CD14-positive monocyte (primary cell): Measurements from ENCODE around the gene CLCF1. TPM values are rescaled to one million over a fixed set of nuclear protein-coding genes. Genes with fewer than 3 reads are reported as not detected.
A peak's percentile ranks its signal among the peaks of the same experiment; 100 is the strongest.

Source experiments
- DNase-seq, 3 donors: peaks; one replicate each; pipeline ENCODE4 v3.0.0-alpha.2; 2011 to 2022
- H2AFZ ChIP-seq: 2 replicates; pipeline ENCODE4 v1.6.0; 2012; ENCODE audit warnings: mild to moderate bottlenecking, low read depth, low read length, inconsistent platforms; ENCODE audit not compliant: insufficient read depth, poor library complexity, severe bottlenecking
- H3K27ac ChIP-seq, 2 donors: 1 replicate in 1 of 2; 2 replicates in 1 of 2; pipeline ENCODE4 v1.5.1; 2012 to 2013; ENCODE audit warnings: low read length in 2 of 2, control low read depth in 1 of 2, inconsistent platforms in 1 of 2, low read depth in 1 of 2, mild to moderate bottlenecking in 1 of 2
- H3K27me3 ChIP-seq, 2 donors: one replicate each; pipeline versions ENCODE4 v1.6.0 to v1.6.1; 2011 to 2013; ENCODE audit warnings: low read length in 2 of 2; ENCODE audit not compliant: control insufficient read depth in 2 of 2, insufficient read depth in 2 of 2
- H3K36me3 ChIP-seq, 2 donors: replicated peaks in 1 of 2; 1 replicate in 1 of 2; 2 replicates in 1 of 2; pipeline versions ENCODE4 v1.5.1 to v1.6.1; 2012 to 2013; ENCODE audit warnings: low read length in 2 of 2, control low read depth in 1 of 2, inconsistent platforms in 1 of 2, mild to moderate bottlenecking in 1 of 2; ENCODE audit not compliant: insufficient read depth in 2 of 2, control insufficient read depth in 1 of 2
- H3K4me1 ChIP-seq, 2 donors: 1 replicate in 1 of 2; 2 replicates in 1 of 2; pipeline versions ENCODE4 v1.5.1 to v1.6.1; 2012 to 2013; ENCODE audit warnings: low read length in 2 of 2, control low read depth in 1 of 2, inconsistent platforms in 1 of 2, mild to moderate bottlenecking in 1 of 2, moderate library complexity in 1 of 2; ENCODE audit not compliant: insufficient read depth in 2 of 2, control insufficient read depth in 1 of 2
- H3K4me2 ChIP-seq: replicated peaks from 2 replicates; pipeline ENCODE3; 2012; ENCODE audit warnings: low read length, moderate library complexity, mild to moderate bottlenecking; ENCODE audit not compliant: poor library complexity, severe bottlenecking; ENCODE audit errors: extremely low read depth
- H3K4me3 ChIP-seq, 3 experiments: fragments of 200-600 bp in 1 of 3; sonication (generic) in 1 of 3; replicated peaks in 1 of 3; 1 replicate in 2 of 3; 2 replicates in 1 of 3; pipeline ENCODE4 v1.5.1; 2011 to 2013; ENCODE audit warnings: low read length in 3 of 3, mild to moderate bottlenecking in 3 of 3, control low read depth in 2 of 3, low read depth in 2 of 3, inconsistent platforms in 1 of 3, moderate library complexity in 1 of 3
- H3K79me2 ChIP-seq: 2 replicates; pipeline ENCODE4 v1.6.0; 2012; ENCODE audit warnings: mild to moderate bottlenecking, control low read depth, inconsistent platforms, low read length, moderate library complexity; ENCODE audit not compliant: insufficient read depth
- H3K9ac ChIP-seq: 2 replicates; pipeline ENCODE4 v1.6.0; 2017; ENCODE audit warnings: low read length, mild to moderate bottlenecking; ENCODE audit not compliant: insufficient read depth, poor library complexity, severe bottlenecking
- H3K9me3 ChIP-seq, 2 donors: replicated peaks in 1 of 2; 1 replicate in 1 of 2; 2 replicates in 1 of 2; pipeline versions ENCODE4 v1.5.1 to v1.6.1; 2012 to 2013; ENCODE audit warnings: low read length in 2 of 2, control low read depth in 1 of 2; ENCODE audit not compliant: control insufficient read depth in 1 of 2, insufficient read depth in 1 of 2
- H4K20me1 ChIP-seq: 2 replicates; pipeline ENCODE4 v1.6.0; 2012; ENCODE audit warnings: mild to moderate bottlenecking, low read length, control low read depth, moderate library complexity; ENCODE audit not compliant: insufficient read depth
- H3K27ac Mint-ChIP-seq, 7 donors: one replicate each; pipeline ENCODE4 v1.8.0; 2020; ENCODE audit warnings: mild to moderate bottlenecking in 7 of 7, mixed read lengths in 7 of 7, moderate library complexity in 6 of 7, inconsistent platforms in 2 of 7
- H3K27me3 Mint-ChIP-seq, 3 donors: one replicate each; pipeline ENCODE4 v1.8.0; 2021 to 2022; ENCODE audit warnings: low read depth in 3 of 3, mild to moderate bottlenecking in 3 of 3, mixed read lengths in 3 of 3, moderate library complexity in 3 of 3, inconsistent platforms in 1 of 3
- H3K36me3 Mint-ChIP-seq, 2 donors: one replicate each; pipeline ENCODE4 v1.8.0; 2020; ENCODE audit warnings: mixed read lengths in 2 of 2, inconsistent platforms in 1 of 2, mild to moderate bottlenecking in 1 of 2
- H3K4me1 Mint-ChIP-seq: one replicate; pipeline ENCODE4 v1.8.0; 2020; ENCODE audit warnings: mild to moderate bottlenecking, mixed read lengths
- H3K4me3 Mint-ChIP-seq, 2 donors: one replicate each; pipeline ENCODE4 v1.8.0; 2020; ENCODE audit warnings: mild to moderate bottlenecking in 2 of 2, mixed read lengths in 2 of 2, moderate library complexity in 1 of 2
- H3K9me3 Mint-ChIP-seq, 7 donors: one replicate each; pipeline ENCODE4 v1.8.0; 2020 to 2022; ENCODE audit warnings: mixed read lengths in 7 of 7, mild to moderate bottlenecking in 6 of 7, moderate library complexity in 6 of 7, inconsistent platforms in 2 of 7
- WGBS: methylation state at CpG from one replicate; pipeline ENCODE4 v1.1.5; 2013; ENCODE audit warnings: missing lambda C conversion rate; ENCODE audit not compliant: insufficient coverage; 5-methylcytosine and 5-hydroxymethylcytosine counted together
- intact Hi-C, 2 donors: fragments of 100-400 bp; cut with micrococcal nuclease; formaldehyde crosslinking; loops; one replicate each; pipeline versions ENCODE4 v1.15.0 to v1.15.1; 2023
- polyA plus RNA-seq, 3 donors: library from polyadenylated mRNA; depleted of rRNA in 1 of 3; unstranded in 2 of 3; stranded (reverse) in 1 of 3; fragments of 300-500 nt in 2 of 3; fragments of >200 nt in 1 of 3; fragmentation: Illumina TruSeq in 2 of 3; gene quantifications; 1 replicate in 2 of 3; 2 replicates in 1 of 3; pipeline ENCODE4 v1.2.3, GENCODE V29; 2012 to 2021
- TF ChIP-seq, protein P1 (sequence below): fragments of 200-600 bp; IDR thresholded peaks from one replicate; pipeline ENCODE4 v1.8.0; 2022; ENCODE audit warnings: antibody characterized with exemption, mild to moderate bottlenecking

The CLCF1 gene
- polyA plus RNA-seq, 3 donors: 0.44 to 14.8 (median 0.94) TPM

- Mint-ChIP-seq H3K27ac (peak overlapping the region in 1 of 7 donors; percentile 43), H3K27me3 (peaks cover 0 to 5% (median 1%) of the 10 kb centered on the region in 3 donors), H3K4me3 (no peak overlapping the region), H3K4me1 (peaks cover 32% of the 10 kb centered on the region), H3K9me3 (peaks cover 0 to 1% (median 0%) of the 10 kb centered on the region in 7 donors), H3K36me3 (no peaks in the 10 kb centered on the region)
- Histone ChIP-seq H3K27ac (no peak overlapping the region), H2AFZ (no peak overlapping the region), H3K36me3 (no peaks in the 10 kb centered on the region), H3K79me2 (peaks cover 28% of the 10 kb centered on the region), H3K9me3 (no peaks in the 10 kb centered on the region), H3K4me3 (no peak overlapping the region), H3K4me2 (no peak overlapping the region), H3K9ac (no peak overlapping the region), H3K4me1 (peaks cover 23 to 30% of the 10 kb centered on the region in 2 donors), H3K27me3 (no peaks in the 10 kb centered on the region), H4K20me1 (peaks cover 10% of the 10 kb centered on the region)
- no peak for DNase-seq
- intact Hi-C loops: no loop called here
- TF ChIP-seq, protein P1, sequence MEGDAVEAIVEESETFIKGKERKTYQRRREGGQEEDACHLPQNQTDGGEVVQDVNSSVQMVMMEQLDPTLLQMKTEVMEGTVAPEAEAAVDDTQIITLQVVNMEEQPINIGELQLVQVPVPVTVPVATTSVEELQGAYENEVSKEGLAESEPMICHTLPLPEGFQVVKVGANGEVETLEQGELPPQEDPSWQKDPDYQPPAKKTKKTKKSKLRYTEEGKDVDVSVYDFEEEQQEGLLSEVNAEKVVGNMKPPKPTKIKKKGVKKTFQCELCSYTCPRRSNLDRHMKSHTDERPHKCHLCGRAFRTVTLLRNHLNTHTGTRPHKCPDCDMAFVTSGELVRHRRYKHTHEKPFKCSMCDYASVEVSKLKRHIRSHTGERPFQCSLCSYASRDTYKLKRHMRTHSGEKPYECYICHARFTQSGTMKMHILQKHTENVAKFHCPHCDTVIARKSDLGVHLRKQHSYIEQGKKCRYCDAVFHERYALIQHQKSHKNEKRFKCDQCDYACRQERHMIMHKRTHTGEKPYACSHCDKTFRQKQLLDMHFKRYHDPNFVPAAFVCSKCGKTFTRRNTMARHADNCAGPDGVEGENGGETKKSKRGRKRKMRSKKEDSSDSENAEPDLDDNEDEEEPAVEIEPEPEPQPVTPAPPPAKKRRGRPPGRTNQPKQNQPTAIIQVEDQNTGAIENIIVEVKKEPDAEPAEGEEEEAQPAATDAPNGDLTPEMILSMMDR: no peak
- WGBS: no CpG with 5 or more reads among the region's 6 CpGs
These were observed 14.1 kb upstream of the CLCF1 start for GRCh38 chr11:67387518-67387917.

- Mint-ChIP-seq H3K9me3 (peaks cover 0 to 1% (median 0%) of the 10 kb centered on the region in 7 donors), H3K27me3 (peaks cover 0 to 5% (median 1%) of the 10 kb centered on the region in 3 donors), H3K4me1 (peaks cover 32% of the 10 kb centered on the region), H3K36me3 (no peaks in the 10 kb centered on the region), H3K27ac (peak overlapping the region in 1 of 7 donors; percentile 62), H3K4me3 (peak overlapping the region in 1 of 2 donors; percentile 36)
- no peaks in the 10 kb centered on the region for H3K27me3 ChIP-seq
- no peaks in the 10 kb centered on the region for H3K36me3 ChIP-seq
- peaks cover 6% of the 10 kb centered on the region for H4K20me1 ChIP-seq
- no peak overlapping the region for H3K4me3 ChIP-seq
- intact Hi-C loops: no loop called here
- H3K4me1 ChIP-seq: peaks cover 23 to 30% of the 10 kb centered on the region in 2 donors
- H3K9ac ChIP-seq: no peak overlapping the region
- TF ChIP-seq, protein P1: no peak
- H2AFZ ChIP-seq: no peak overlapping the region
- WGBS: 0% methylated on average over 1 of the region's 9 CpGs
- DNase-seq: no peak
- no peaks in the 10 kb centered on the region for H3K9me3 ChIP-seq
- H3K27ac ChIP-seq: no peak overlapping the region
- H3K4me2 ChIP-seq: no peak overlapping the region
- peaks cover 24% of the 10 kb centered on the region for H3K79me2 ChIP-seq
These were observed 13.7 kb upstream of the CLCF1 start for GRCh38 chr11:67387069-67387468.
